ENCODE results near the gene ZMYM1.
"Not testable (repeated sequence)": the region's sequence is repeated elsewhere in the genome, so short reads cannot be mapped to it uniquely, and the experiment has no call there.

DNA sequence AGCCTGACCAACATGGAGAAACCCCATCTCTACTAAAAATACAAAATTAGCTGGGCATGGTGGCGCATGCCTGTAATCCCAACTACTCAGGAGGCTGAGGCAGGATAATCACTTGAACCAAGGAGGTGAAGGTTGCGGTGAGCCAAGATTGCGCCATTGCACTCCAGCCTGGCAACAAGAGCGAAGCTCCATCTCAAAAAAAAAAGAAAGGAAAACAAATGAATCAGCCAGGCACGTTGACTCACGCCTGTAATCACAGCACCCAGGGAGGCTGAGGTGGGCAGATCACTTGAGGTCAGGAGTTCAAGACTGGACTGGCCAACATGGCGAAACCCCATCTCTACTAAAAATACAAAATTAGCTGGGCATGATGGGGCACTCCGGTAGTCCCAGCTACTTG, 2.8 kb upstream of the ZMYM1 start:
- TF ChIP-seq POLR2AphosphoS5 (IDR thresholded peaks at IDR 0.05; ENCODE audit: low read depth, low read length); POLR2A (IDR thresholded peaks at IDR 0.05; ENCODE audit: low read depth, low read length); TAF1 (IDR thresholded peaks at IDR 0.05; ENCODE audit: borderline replicate concordance, low read depth, low read length): not testable (repeated sequence)

Data from GM12892 (cell line).